ENCODE data around the gene VPS45. TPM values are rescaled to one million over a fixed set of nuclear protein-coding genes. Genes with fewer than 3 reads are reported as not detected.

The VPS45 gene
- total and polyA plus RNA-seq, 2 of the 13 experiments (the other 11 are each of a cell fraction or from before 2014, with no cell fraction given): 15.2 to 25.2 TPM

- TF ChIP-seq TRIM22 (IDR thresholded peaks at IDR 0.05) (no peak), JDP2 (CRISPR knock-in tag; IDR thresholded peaks at IDR 0.05; ENCODE audit: borderline replicate concordance) (no peak), TCF7L2 (IDR thresholded peaks at IDR 0.05; ENCODE audit: low read depth, low read length) (no peak), ZNF782 (CRISPR knock-in tag; IDR thresholded peaks at IDR 0.05; ENCODE audit: borderline replicate concordance) (no peak), ZNF33A (CRISPR knock-in tag; IDR thresholded peaks at IDR 0.05; ENCODE audit: borderline replicate concordance) (no peak; the same call in 1 of the 2 replicates), ZNF710 (CRISPR knock-in tag; IDR thresholded peaks at IDR 0.05; ENCODE audit: borderline replicate concordance) (0 out of 2 replicates have a peak, but pooled peaks have one; percentile 57), SRY (CRISPR knock-in tag; IDR thresholded peaks at IDR 0.05) (no peak), PATZ1 (CRISPR knock-in tag; IDR thresholded peaks at IDR 0.05) (peak; percentile 86), SOX13 (IDR thresholded peaks at IDR 0.05) (no peak), SOX13 (CRISPR knock-in tag; conservative IDR thresholded peaks at IDR 0.05 in 1 of 2, IDR thresholded peaks at IDR 0.05 in 1 of 2) (peak in 1 of 2 experiments; percentile 57; a peak in 2 of 4 replicates), GATAD1 (CRISPR knock-in tag; IDR thresholded peaks at IDR 0.05) (peak; percentile 91), E2F2 (CRISPR knock-in tag; IDR thresholded peaks at IDR 0.05; ENCODE audit: borderline replicate concordance) (no peak), ZNF749 (CRISPR knock-in tag; IDR thresholded peaks at IDR 0.05; ENCODE audit: borderline replicate concordance) (no peak), ARNT (IDR thresholded peaks at IDR 0.05) (no peak), RARG (CRISPR knock-in tag; IDR thresholded peaks at IDR 0.05; ENCODE audit: low read depth) (no peak), PHB2 (IDR thresholded peaks at IDR 0.05; ENCODE audit: partially characterized antibody) (no peak), NFYB (CRISPR knock-in tag; IDR thresholded peaks at IDR 0.05) (peak; percentile 59; the same call in 1 of the 2 replicates), FUBP1 (CRISPR knock-in tag; IDR thresholded peaks at IDR 0.05; ENCODE audit: borderline replicate concordance) (no peak)
These were observed at the start of gene VPS45 (continued) for GRCh38 chr1:150067184-150068108.

Measured in HepG2 (cell line).